Astrocyte of the cerebellum (primary cell): Measurements from ENCODE around the gene OPCML.

Experiments
- DNase-seq: peaks from one replicate; pipeline ENCODE4 v3.0.0-alpha.2; 2011; ENCODE audit warnings: low read depth
- H3K4me3 ChIP-seq: 2 replicates; pipeline ENCODE4 v1.5.1; 2011; ENCODE audit warnings: mild to moderate bottlenecking, low read depth, low read length, moderate library complexity
- CTCF ChIP-seq: IDR thresholded peaks from 2 replicates; pipeline ENCODE4 v1.5.1; 2012; ENCODE audit warnings: low read length, low read depth, moderate library complexity, mild to moderate bottlenecking; ENCODE audit errors: missing control alignments
- in situ Hi-C: cut with HindIII; loops from 2 replicates; pipeline ENCODE4 v1.10.0; 2017; ENCODE audit warnings: low sequenced_read_pairs

OPCML gene

GRCh38 chr11:133137270-133137669 lies 395.0 kb downstream of the OPCML start:
- no peak for DNase-seq
- in situ Hi-C loops, result no loop called here
- no peak for TF ChIP-seq CTCF
- H3K4me3 ChIP-seq, result no peak overlapping the region

GRCh38 chr11:133136376-133136775 lies 395.9 kb downstream of the OPCML start:
- in situ Hi-C loops, result no loop called here
- no peak for DNase-seq
- TF ChIP-seq CTCF, result no peak

GRCh38 chr11:133134314-133135173 lies 397.8 kb downstream of the OPCML start:
- H3K4me3 ChIP-seq, result no peak overlapping the region
- peak; percentile 78 for TF ChIP-seq CTCF
- DNase-seq, result peak; percentile 2
- in situ Hi-C loops, result no loop called here

More at GRCh38 chr11:133136376-133136775, 395.9 kb downstream of the OPCML start:
- H3K4me3 ChIP-seq, result no peak overlapping the region

- no peak for DNase-seq
- no peak for TF ChIP-seq CTCF
- no peak overlapping the region for H3K4me3 ChIP-seq
- in situ Hi-C loops, result no loop called here
Measured at GRCh38 chr11:133133606-133134005, 398.7 kb downstream of the OPCML start.

- H3K4me3 ChIP-seq, result no peak overlapping the region
- DNase-seq, result no peak
- in situ Hi-C loops, result no loop called here
- no peak for TF ChIP-seq CTCF
Measured at GRCh38 chr11:133133050-133133449, 399.3 kb downstream of the OPCML start.

- no peak for TF ChIP-seq CTCF
- no peak overlapping the region for H3K4me3 ChIP-seq
- DNase-seq, result no peak
- in situ Hi-C loops, result no loop called here
Measured at GRCh38 chr11:133127741-133128140, 404.6 kb downstream of the OPCML start.
